ENCODE results near the gene BCOR. TPM values are rescaled to one million over a fixed set of nuclear protein-coding genes. Genes with fewer than 3 reads are reported as not detected.

The BCOR gene
- total RNA-seq, 1 donor from 2014 or later: 74.6 TPM

DNA sequence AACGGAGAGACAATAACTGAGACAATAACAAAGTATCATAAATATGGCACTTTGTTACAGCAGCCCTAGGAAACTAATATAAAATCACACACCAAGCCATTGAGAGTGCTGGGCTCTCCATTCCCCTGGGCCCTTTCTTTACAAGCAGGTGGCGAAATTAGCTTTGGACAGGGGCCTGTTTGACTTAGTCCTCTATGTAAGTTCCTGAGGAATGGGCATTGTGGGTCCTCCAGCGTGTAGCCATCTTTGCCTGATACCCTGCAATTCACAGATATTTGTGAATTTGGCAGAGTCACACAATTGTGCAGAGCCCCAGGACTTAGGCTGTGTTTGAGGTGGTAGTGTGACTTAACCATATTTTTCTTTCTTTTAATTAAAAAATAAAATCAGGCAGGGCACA, 67.6 kb downstream of the BCOR start:
- H3K27ac Mint-ChIP-seq: no peak overlapping the region
- peaks cover 10% of the 10 kb centered on the region for H3K4me1 Mint-ChIP-seq (ENCODE audit: low read depth)
- no peak overlapping the region for H3K4me3 Mint-ChIP-seq (ENCODE audit: low read depth)
- no peak for DNase-seq (ENCODE audit: low spot score)
- H3K27me3 Mint-ChIP-seq (ENCODE audit: low read depth): no peaks in the 10 kb centered on the region
- no peaks in the 10 kb centered on the region for H3K36me3 Mint-ChIP-seq (ENCODE audit: low read depth)
- intact Hi-C loops (cut with micrococcal nuclease): no loop called here
- no peaks in the 10 kb centered on the region for H3K9me3 Mint-ChIP-seq

DNA sequence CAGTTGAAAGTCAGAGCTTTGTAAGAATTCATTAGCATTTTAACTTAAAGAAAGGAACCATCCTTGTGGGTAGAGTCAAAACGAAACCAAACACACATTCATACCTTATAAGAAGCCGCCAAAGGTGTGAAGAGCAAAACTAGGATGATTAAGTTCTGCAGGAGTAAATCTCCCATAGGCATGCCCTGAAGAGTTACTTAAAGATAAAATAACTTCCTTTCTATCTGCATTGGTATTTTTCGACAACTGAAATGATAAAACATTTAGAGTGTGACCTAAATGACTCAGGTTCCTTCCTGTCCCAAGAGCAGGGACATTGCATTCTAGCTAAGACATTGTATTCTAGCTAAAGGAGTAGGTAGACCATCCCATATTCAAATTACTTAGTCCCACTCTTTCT, 75.3 kb downstream of the BCOR start:
- H3K36me3 Mint-ChIP-seq (ENCODE audit: low read depth): no peaks in the 10 kb centered on the region
- no peak overlapping the region for H3K27ac Mint-ChIP-seq
- intact Hi-C loops (cut with micrococcal nuclease): no loop called here
- H3K4me3 Mint-ChIP-seq (ENCODE audit: low read depth): no peak overlapping the region
- H3K9me3 Mint-ChIP-seq: no peaks in the 10 kb centered on the region
- no peak for DNase-seq (ENCODE audit: low spot score)
- peaks cover 22% of the 10 kb centered on the region for H3K4me1 Mint-ChIP-seq (ENCODE audit: low read depth)
- no peaks in the 10 kb centered on the region for H3K27me3 Mint-ChIP-seq (ENCODE audit: low read depth)

DNA sequence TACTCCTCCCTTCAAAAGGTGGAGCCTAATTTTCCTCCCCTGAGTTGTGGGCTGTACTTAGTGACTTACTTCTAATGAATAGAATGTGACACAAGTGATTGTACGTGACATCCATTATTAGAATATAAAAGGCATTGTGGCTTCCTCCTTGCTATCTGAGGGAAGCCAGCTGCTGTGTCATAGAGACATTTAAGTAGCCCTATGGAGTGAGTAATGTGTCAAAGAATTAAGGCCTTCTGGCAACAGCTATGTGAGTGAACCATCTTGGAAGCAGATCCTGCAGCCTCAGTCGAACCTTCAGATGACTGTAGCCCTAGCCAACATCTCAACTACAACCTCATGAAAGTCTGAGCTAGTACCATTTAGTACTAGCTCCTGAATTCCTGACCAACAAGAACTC, 76.1 kb downstream of the BCOR start:
- Mint-ChIP-seq H3K27me3 (ENCODE audit: low read depth) (no peaks in the 10 kb centered on the region), H3K4me3 (ENCODE audit: low read depth) (no peak overlapping the region), H3K4me1 (ENCODE audit: low read depth) (peaks cover 18% of the 10 kb centered on the region), H3K9me3 (no peaks in the 10 kb centered on the region), H3K36me3 (ENCODE audit: low read depth) (no peaks in the 10 kb centered on the region), H3K27ac (no peak overlapping the region)
- no peak for DNase-seq (ENCODE audit: low spot score)
- intact Hi-C loops (cut with micrococcal nuclease): no loop called here

DNA sequence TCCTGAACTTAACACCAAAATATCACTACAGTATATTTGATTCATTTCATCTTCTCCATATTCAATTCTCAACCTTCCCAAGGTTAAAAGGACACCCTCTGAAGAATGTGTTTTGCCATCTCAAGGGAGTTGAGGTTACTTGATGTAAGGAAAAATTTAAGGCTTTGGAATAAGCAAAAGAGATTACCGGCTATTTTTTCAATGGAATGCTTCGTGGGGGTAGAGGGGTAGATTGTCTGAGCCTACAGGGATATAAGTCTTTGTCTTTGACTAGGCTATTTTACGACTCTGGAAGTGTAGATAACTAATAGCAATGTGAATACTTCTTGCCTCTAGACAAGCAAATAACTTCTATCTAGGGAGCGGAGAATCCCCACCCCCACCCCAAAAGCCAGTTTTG, 78.2 kb downstream of the BCOR start:
- peaks cover 2% of the 10 kb centered on the region for H3K36me3 Mint-ChIP-seq (ENCODE audit: low read depth)
- no peak for DNase-seq (ENCODE audit: low spot score)
- intact Hi-C loops (cut with micrococcal nuclease): loop anchor here (10.0 kb wide), 2 partner anchors 45 to 455 kb away; no protein-coding TSS in a partner anchor

DNA sequence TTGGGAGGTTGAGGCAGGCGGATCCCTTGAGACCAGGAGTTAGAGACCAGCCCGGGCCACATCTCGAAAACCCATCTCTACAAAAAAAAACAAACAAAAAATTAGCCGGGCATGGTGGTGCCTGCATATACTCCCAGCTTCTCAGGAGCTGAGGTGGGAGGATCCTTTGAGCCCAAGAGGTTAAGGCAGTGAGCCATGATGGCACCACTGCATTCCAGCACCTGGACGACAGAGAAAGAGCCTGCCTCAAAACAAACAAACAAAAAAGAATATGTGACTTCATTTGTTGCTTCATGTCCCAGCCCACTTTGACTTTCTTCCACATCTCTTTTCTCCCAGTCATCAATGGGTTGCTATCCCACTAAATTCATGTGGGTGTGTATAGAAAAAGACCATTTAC, 79.7 kb downstream of the BCOR start:
- H3K4me1 Mint-ChIP-seq (ENCODE audit: low read depth): peaks cover 13% of the 10 kb centered on the region
- no peak overlapping the region for H3K27ac Mint-ChIP-seq
- DNase-seq (ENCODE audit: low spot score): no peak
- H3K4me3 Mint-ChIP-seq (ENCODE audit: low read depth): no peak overlapping the region
- H3K9me3 Mint-ChIP-seq: peaks cover 3% of the 10 kb centered on the region
- intact Hi-C loops (cut with micrococcal nuclease): loop anchor here (10.0 kb wide), 2 partner anchors 47 to 457 kb away; no protein-coding TSS in a partner anchor
- H3K27me3 Mint-ChIP-seq (ENCODE audit: low read depth): no peaks in the 10 kb centered on the region
- peaks cover 2% of the 10 kb centered on the region for H3K36me3 Mint-ChIP-seq (ENCODE audit: low read depth)

More for the DNA sequence above, 78.2 kb downstream of the BCOR start:
- Mint-ChIP-seq H3K27me3 (ENCODE audit: low read depth) (no peaks in the 10 kb centered on the region), H3K9me3 (peaks cover 3% of the 10 kb centered on the region), H3K27ac (no peak overlapping the region), H3K4me3 (ENCODE audit: low read depth) (no peak overlapping the region), H3K4me1 (ENCODE audit: low read depth) (peaks cover 13% of the 10 kb centered on the region)

DNA sequence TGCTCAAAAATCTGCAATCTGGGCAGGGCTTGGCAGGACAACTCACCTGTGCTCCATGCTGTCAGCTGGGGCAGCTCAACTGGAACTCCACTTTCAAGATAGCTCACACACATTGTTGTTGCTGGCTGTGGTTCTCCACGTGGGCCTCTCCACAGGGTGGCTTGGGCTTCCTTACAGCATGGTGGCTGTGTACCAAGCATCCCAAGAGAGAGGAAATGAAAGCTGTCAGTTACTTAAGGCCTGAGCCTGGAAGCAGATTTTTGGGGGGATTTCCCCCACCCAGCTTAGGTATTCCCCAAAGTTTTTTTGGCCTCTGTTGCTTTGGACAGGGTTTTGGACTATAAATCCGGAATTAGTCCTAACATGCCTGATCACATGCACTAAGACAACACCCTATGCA, 81.0 kb downstream of the BCOR start:
- no peak overlapping the region for H3K4me3 Mint-ChIP-seq (ENCODE audit: low read depth)
- H3K27me3 Mint-ChIP-seq (ENCODE audit: low read depth): peaks cover 1% of the 10 kb centered on the region
- no peak for DNase-seq (ENCODE audit: low spot score)
- intact Hi-C loops (cut with micrococcal nuclease): loop anchor here (10.0 kb wide), 2 partner anchors 48 to 458 kb away; no protein-coding TSS in a partner anchor
- H3K4me1 Mint-ChIP-seq (ENCODE audit: low read depth): peaks cover 10% of the 10 kb centered on the region
- peaks cover 3% of the 10 kb centered on the region for H3K9me3 Mint-ChIP-seq
- H3K27ac Mint-ChIP-seq: no peak overlapping the region
- peaks cover 2% of the 10 kb centered on the region for H3K36me3 Mint-ChIP-seq (ENCODE audit: low read depth)

DNA sequence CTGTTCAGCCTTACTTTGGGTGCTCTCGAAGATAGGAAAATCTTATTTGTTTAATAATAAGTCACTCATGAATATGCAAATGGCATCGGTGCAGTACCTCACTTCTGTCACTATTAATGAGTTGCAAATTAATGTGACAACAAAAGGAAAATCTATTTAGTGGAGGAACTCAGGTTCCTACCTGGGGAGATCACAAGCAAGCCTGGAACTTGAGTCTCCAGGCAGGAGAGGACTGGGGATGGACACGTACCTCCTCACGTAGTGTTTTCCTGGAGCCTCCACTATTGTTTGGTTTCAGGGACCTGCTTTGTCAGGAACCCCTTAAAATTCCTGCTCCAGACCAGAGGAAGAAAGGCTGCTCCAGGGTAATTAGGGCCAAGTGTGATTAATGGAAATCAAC, 82.1 kb downstream of the BCOR start:
- no peak for DNase-seq (ENCODE audit: low spot score)
- no peak overlapping the region for H3K27ac Mint-ChIP-seq
- H3K36me3 Mint-ChIP-seq (ENCODE audit: low read depth): peaks cover 2% of the 10 kb centered on the region
- H3K4me3 Mint-ChIP-seq (ENCODE audit: low read depth): no peak overlapping the region
- H3K4me1 Mint-ChIP-seq (ENCODE audit: low read depth): peaks cover 11% of the 10 kb centered on the region
- peaks cover 6% of the 10 kb centered on the region for H3K27me3 Mint-ChIP-seq (ENCODE audit: low read depth)
- peaks cover 3% of the 10 kb centered on the region for H3K9me3 Mint-ChIP-seq
- intact Hi-C loops (cut with micrococcal nuclease): loop anchor here (10.0 kb wide), 2 partner anchors 49 to 459 kb away; no protein-coding TSS in a partner anchor

DNA sequence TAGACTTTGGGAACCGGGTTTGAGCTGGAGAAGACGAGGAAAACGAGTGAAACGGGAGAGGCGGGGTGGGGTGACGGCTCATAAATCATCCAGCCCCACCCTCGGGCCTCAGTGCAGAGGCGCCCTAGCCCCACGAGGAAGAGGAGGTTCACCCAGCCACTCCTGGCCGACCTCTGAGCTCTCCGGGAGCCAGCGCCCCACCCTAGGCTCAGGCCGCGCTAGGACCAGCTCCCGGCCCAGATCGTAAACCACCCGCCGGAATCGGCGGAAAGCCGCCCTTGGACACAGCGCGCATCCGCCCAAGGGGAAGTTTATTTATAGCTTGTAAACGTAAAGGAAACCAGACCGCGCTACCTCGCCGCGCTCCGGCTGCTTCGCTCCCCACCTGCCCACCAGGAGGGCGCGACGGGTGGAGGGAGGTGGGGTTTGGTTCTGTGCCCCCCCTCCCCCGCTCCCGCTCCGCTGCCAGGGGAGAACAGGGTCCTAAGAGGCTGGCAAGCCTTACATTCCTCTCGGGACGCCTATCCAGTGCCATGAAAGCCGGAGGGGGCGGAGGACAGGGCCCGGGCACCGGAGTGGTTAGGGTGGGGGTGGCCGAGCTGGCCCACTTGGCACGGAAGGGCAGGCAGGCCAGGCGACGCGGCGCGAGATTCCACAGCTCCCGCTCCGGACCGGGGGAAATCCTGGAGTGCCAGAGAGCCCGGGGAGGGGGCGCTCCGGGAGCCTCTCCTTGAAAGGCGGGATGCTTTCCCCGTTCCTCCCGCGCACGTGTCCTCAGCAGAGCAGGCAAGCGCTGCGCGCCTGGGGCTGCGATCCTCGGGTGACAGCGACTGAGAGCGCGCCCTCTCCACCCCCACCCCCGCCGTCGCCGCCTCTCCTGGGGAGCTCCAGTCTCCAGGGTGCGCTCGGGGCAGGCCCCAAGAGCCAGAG, 84.2 kb downstream of the BCOR start:
- intact Hi-C loops (cut with micrococcal nuclease): loop anchor here (2.0 to 10.0 kb wide), 8 partner anchors 51 to 461 kb away; partner anchors contain the start of gene BCOR
- Mint-ChIP-seq H3K4me1 (ENCODE audit: low read depth) (peaks cover 18% of the 10 kb centered on the region), H3K4me3 (ENCODE audit: low read depth) (peak overlapping the region; percentile 73), H3K27me3 (ENCODE audit: low read depth) (peaks cover 11% of the 10 kb centered on the region), H3K9me3 (peaks cover 3% of the 10 kb centered on the region), H3K36me3 (ENCODE audit: low read depth) (peaks cover 2% of the 10 kb centered on the region), H3K27ac (peak overlapping the region; percentile 87)
- peak; percentile 41 for DNase-seq (ENCODE audit: low spot score)

DNA sequence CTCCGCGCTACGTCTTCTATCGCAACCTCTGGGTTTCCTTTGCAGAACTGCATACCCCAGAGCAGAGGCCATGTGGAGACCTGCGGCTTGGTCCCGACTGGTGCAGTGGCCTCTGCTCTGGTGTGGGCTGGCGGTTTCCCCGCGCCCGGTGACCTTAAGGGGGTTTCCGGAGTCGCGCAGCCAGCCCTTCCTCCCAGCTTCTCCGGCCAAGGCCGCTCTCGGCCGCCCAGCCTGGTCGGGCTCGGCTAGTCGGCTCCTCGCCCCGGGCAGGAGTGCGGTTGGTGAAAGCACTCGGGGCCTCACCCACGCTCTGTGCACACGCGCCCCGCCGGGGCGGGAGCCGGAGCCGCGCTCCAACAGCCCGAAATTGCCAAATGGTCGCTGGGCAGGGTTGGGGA, 84.9 kb downstream of the BCOR start:
- Mint-ChIP-seq H3K4me1 (ENCODE audit: low read depth) (peaks cover 18% of the 10 kb centered on the region), H3K4me3 (ENCODE audit: low read depth) (peak overlapping the region; percentile 73), H3K27me3 (ENCODE audit: low read depth) (peaks cover 13% of the 10 kb centered on the region), H3K36me3 (ENCODE audit: low read depth) (peaks cover 2% of the 10 kb centered on the region), H3K27ac (peak overlapping the region; percentile 87), H3K9me3 (peaks cover 3% of the 10 kb centered on the region)
- peak; percentile 11 for DNase-seq (ENCODE audit: low spot score)
- intact Hi-C loops (cut with micrococcal nuclease): loop anchor here (2.0 to 10.0 kb wide), 8 partner anchors 52 to 462 kb away; partner anchors contain the start of gene BCOR

DNA sequence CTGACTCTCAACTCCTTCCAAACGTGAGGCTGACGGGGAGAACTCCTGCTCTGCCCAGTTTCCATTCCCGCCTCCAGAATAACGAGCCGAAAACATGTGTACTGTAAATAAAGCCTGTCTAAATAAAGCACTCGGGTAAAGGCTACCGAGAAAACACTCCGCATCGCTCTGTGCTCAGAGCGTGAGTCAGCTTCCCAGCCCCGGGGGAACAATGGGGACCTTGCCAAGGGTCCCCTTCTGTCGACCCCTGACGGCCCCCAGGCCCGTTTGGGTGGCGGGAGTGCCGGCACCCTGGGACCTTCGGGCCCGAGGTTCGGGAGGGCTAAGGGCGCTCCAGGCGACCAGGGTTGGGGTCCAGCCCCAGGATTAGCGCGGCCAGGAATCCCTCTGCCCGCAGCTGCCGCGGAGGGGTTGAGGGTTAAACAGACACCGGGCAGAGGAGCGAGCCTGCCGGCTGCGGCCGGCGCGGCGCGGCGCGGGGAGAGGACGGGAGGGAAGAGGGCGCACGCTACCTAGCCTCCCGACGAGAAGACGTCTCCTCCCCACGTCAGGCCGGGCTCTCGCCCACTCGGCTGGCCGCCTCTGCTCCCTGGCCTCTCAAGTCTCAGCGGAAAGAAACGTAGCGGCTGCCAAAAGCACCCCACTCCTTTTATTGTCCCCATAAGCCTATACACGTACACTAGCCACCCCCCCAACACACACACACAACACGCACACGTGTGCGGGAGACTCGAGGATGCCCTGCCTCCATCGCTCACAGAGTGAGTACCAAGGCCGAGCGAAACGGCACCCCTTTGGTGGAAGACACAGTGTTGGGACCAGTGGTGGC, 85.5 kb downstream of the BCOR start:
- H3K36me3 Mint-ChIP-seq (ENCODE audit: low read depth): peaks cover 2% of the 10 kb centered on the region
- peak overlapping the region; percentile 60 for H3K4me3 Mint-ChIP-seq (ENCODE audit: low read depth)
- intact Hi-C loops (cut with micrococcal nuclease): loop anchor here (2.0 to 10.0 kb wide), 8 partner anchors 53 to 463 kb away; partner anchors contain the start of gene BCOR
- H3K4me1 Mint-ChIP-seq (ENCODE audit: low read depth): peaks cover 21% of the 10 kb centered on the region
- H3K9me3 Mint-ChIP-seq: peaks cover 3% of the 10 kb centered on the region
- peak; percentile 8 for DNase-seq (ENCODE audit: low spot score)
- peak overlapping the region; percentile 87 for H3K27ac Mint-ChIP-seq
- H3K27me3 Mint-ChIP-seq (ENCODE audit: low read depth): peaks cover 18% of the 10 kb centered on the region

DNA sequence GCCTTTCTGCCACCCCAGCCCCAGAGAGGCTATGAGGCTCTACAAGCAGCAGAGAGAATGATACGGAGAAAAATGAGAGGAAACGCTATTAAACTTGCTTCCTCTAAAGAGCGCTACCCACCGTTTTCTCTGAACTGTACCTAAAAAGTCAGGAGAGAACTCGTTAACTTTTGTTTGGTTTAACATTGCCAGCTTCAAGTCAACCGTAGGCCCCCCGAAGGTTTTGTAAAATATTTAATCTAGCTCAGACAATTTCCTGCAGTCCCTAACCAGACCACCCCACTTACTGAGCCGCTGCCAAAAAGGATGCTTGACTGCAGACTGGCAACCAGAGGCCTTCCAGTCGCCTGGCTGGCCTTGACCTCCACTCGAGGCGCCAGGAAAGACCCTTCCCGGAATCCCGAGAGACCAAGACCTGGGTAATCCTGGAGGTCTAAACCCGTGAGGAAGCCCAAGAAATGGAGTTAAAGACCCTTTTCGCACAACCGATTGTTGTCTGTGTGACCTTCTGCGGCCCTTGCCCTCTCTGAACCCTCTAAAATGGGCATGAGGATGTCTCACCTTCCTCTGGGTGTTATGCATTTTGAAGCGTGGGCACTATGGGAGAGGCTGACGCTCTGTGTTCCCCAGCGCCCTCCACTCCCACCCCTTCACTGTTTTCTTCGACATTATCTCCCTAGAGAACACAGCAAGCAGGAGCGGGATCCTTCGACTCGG, 86.3 kb downstream of the BCOR start:
- peaks cover 21% of the 10 kb centered on the region for H3K27me3 Mint-ChIP-seq (ENCODE audit: low read depth)
- DNase-seq (ENCODE audit: low spot score): no peak
- H3K27ac Mint-ChIP-seq: no peak overlapping the region
- H3K9me3 Mint-ChIP-seq: peaks cover 3% of the 10 kb centered on the region
- H3K4me1 Mint-ChIP-seq (ENCODE audit: low read depth): peaks cover 22% of the 10 kb centered on the region
- H3K4me3 Mint-ChIP-seq (ENCODE audit: low read depth): peak overlapping the region; percentile 37
- H3K36me3 Mint-ChIP-seq (ENCODE audit: low read depth): peaks cover 2% of the 10 kb centered on the region
- intact Hi-C loops (cut with micrococcal nuclease): loop anchor here (2.0 to 10.0 kb wide), 8 partner anchors 53 to 463 kb away; partner anchors contain the start of gene BCOR

Measured in activated T-helper 2 cell treated with anti-CD3 and anti-CD28 coated beads, Interferon-gamma antibody, Interleukin-2, Interleukin-4, amounts not matched to agents 10 μg/mL and 5 μg/mL and 100 μg/mL, durations not matched to agents 14 hours and 24 hours and 36 hours (primary cell).